Esophagus muscularis mucosa (tissue), 2 donors: ENCODE measurements around the gene GPSM1.
"Not testable (repeated sequence)": the region's sequence is repeated elsewhere in the genome, so short reads cannot be mapped to it uniquely, and the experiment has no call there.

Experiments used
- POLR2A ChIP-seq: fragments of 450-650 bp; IDR thresholded peaks from one replicate; pipeline ENCODE4 v1.6.1; 2017; ENCODE audit warnings: antibody characterized with exemption, moderate library complexity, mild to moderate bottlenecking, low read depth
- POLR2AphosphoS5 ChIP-seq, 2 donors: sonication (generic); formaldehyde crosslinking; IDR thresholded peaks; one replicate each; pipeline ENCODE4 v1.6.1; 2017; ENCODE audit warnings: antibody characterized with exemption in 2 of 2

GRCh38 chr9:136320972-136321371 lies 6.4 kb upstream of the GPSM1 start:
- TF ChIP-seq POLR2AphosphoS5 (IDR thresholded peaks at IDR 0.05); POLR2A: not testable (repeated sequence)
